ENCODE data around the gene LSAMP. TPM values are rescaled to one million over a fixed set of nuclear protein-coding genes. Genes with fewer than 3 reads are reported as not detected.

Gene LSAMP
- total and polyA plus RNA-seq, 2 of the 13 experiments (the other 11 are each of a cell fraction or from before 2014, with no cell fraction given), result not detected

GRCh38 chr3:116470605-116471197, 25.4 kb upstream of the LSAMP start:
- H3K4me2 ChIP-seq (ENCODE audit: low read depth, low read length), result no peak overlapping the region
- FAIRE-seq, result no peak
- ChIA-PET POLR2A (no interaction called here), CTCF (ENCODE audit: low intra/inter-chr PET ratio, low total read pairs) (no interaction called here)
- H3K9ac ChIP-seq (ENCODE audit: insufficient read depth, low read depth, low read length), result no peak overlapping the region
- no peak overlapping the region for H2AFZ ChIP-seq (ENCODE audit: low read length)
- H3K4me1 ChIP-seq (ENCODE audit: insufficient read depth, low read length), result no peaks in the 10 kb centered on the region
- no peak for DNase-seq (ENCODE audit: low spot score)
- in situ Hi-C loops (cut with HindIII; ENCODE audit: extremely low pct_ligation_motif_present, low pct_unique_long_range_greater_than_20kb) (no loop called here), intact Hi-C loops (cut with micrococcal nuclease; ENCODE audit: unreplicated experiment) (no loop called here)
- no peak for ATAC-seq
- H3K4me3 ChIP-seq (replicated peaks in 1 of 3; ENCODE audit: insufficient read depth in 1 of 3, low read depth in 2 of 3, low read length in 3 of 3), result no peak overlapping the region
- BruUV-seq (replicated peaks), result no TSS peak
- no peaks in the 10 kb centered on the region for H3K27me3 ChIP-seq (ENCODE audit: control insufficient read depth in 1 of 2, insufficient read depth in 2 of 2, low read length in 2 of 2)
- H3K79me2 ChIP-seq (ENCODE audit: insufficient read depth, low read length), result no peaks in the 10 kb centered on the region
- H3K36me3 ChIP-seq (replicated peaks in 1 of 2; ENCODE audit: control insufficient read depth in 1 of 2, insufficient read depth in 2 of 2, low read length in 2 of 2), result no peaks in the 10 kb centered on the region
- H3K27ac ChIP-seq (ENCODE audit: extremely low read length, insufficient read depth, low read length), result no peak overlapping the region
- H3K9me3 ChIP-seq (ENCODE audit: low read length), result no peaks in the 10 kb centered on the region
- WGBS (ENCODE audit: low lambda C conversion rate), result 0% methylated on average over 4 of the region's 4 CpGs
- H4K20me1 ChIP-seq (ENCODE audit: insufficient read depth, low read length), result no peaks in the 10 kb centered on the region
- TF ChIP-seq HNF1A (IDR thresholded peaks at IDR 0.05; ENCODE audit: low read depth), result no peak
- TF ChIP-seq HNF1A (CRISPR knock-in tag; IDR thresholded peaks at IDR 0.05; ENCODE audit: borderline replicate concordance), result no peak
- TF ChIP-seq NKX3-1 (CRISPR knock-in tag; IDR thresholded peaks at IDR 0.05), result no peak
- no peak for TF ChIP-seq MBNL3 (CRISPR knock-in tag; conservative IDR thresholded peaks at IDR 0.05)
- no peak for TF ChIP-seq AFF4 (CRISPR knock-in tag; IDR thresholded peaks at IDR 0.05)
- TF ChIP-seq PHF5A (CRISPR knock-in tag; IDR thresholded peaks at IDR 0.05; ENCODE audit: low read depth, unreplicated experiment), result no peak
- no peak for TF ChIP-seq TEF (CRISPR knock-in tag; IDR thresholded peaks at IDR 0.05)
- TF ChIP-seq THAP7 (CRISPR knock-in tag; IDR thresholded peaks at IDR 0.05), result no peak
- TF ChIP-seq SMARCE1 (IDR thresholded peaks at IDR 0.05; ENCODE audit: borderline replicate concordance), result no peak
- TF ChIP-seq NFE2 (CRISPR knock-in tag; IDR thresholded peaks at IDR 0.05), result no peak
- no peak for TF ChIP-seq DDIT3 (CRISPR knock-in tag; IDR thresholded peaks at IDR 0.05)
- no peak for TF ChIP-seq SMAD9 (CRISPR knock-in tag; IDR thresholded peaks at IDR 0.05)
- no peak for TF ChIP-seq ZNF766 (CRISPR knock-in tag; IDR thresholded peaks at IDR 0.05; ENCODE audit: borderline replicate concordance)
- TF ChIP-seq YEATS2 (CRISPR knock-in tag; IDR thresholded peaks at IDR 0.05; ENCODE audit: borderline replicate concordance), result no peak
- no peak for TF ChIP-seq ZNF124 (CRISPR knock-in tag; IDR thresholded peaks at IDR 0.05)
- TF ChIP-seq ZFP41 (CRISPR knock-in tag; IDR thresholded peaks at IDR 0.05; ENCODE audit: borderline replicate concordance), result no peak

All from HepG2 (cell line).